HG03135 (cell line): ENCODE measurements around the gene ZDHHC12.
A peak's percentile ranks its signal among the peaks of the same experiment; 100 is the strongest.
"Not testable (repeated sequence)": the region's sequence is repeated elsewhere in the genome, so short reads cannot be mapped to it uniquely, and the experiment has no call there.

ENCODE experiments used
- ATAC-seq: cut with Tn5 transposase; IDR thresholded peaks from one replicate; pipeline ENCODE4 v1.9.1; 2021; ENCODE audit warnings: mild to moderate bottlenecking, moderate library complexity; ENCODE audit not compliant: unreplicated experiment

Gene ZDHHC12

GRCh38 chr9:128712451-128713410 is 11.2 kb downstream of the ZDHHC12 start:
- ATAC-seq, result no peak

- no peak for ATAC-seq
Measured at GRCh38 chr9:128707446-128707845, 16.5 kb downstream of the ZDHHC12 start.

GRCh38 chr9:128706671-128707381 is 17.1 kb downstream of the ZDHHC12 start:
- no peak for ATAC-seq

- ATAC-seq, result no peak
Measured at GRCh38 chr9:128706045-128706444, 17.9 kb downstream of the ZDHHC12 start.

- ATAC-seq, result no peak
Measured at GRCh38 chr9:128705051-128705965, 18.6 kb downstream of the ZDHHC12 start.

GRCh38 chr9:128704356-128704670 is 19.6 kb downstream of the ZDHHC12 start:
- ATAC-seq, result no peak

- no peak for ATAC-seq
Measured at GRCh38 chr9:128703616-128704355, 20.1 kb downstream of the ZDHHC12 start.

GRCh38 chr9:128702949-128703615 is 20.8 kb downstream of the ZDHHC12 start:
- ATAC-seq, result peak; percentile 15

- peak; percentile 72 for ATAC-seq
Measured at GRCh38 chr9:128702445-128702948, 21.4 kb downstream of the ZDHHC12 start, which contains the start of gene PKN3. TSS of gene PKN3 (plus strand) at chr9:128702503. CDS start at chr9:128702916, 413 bp downstream.

- ATAC-seq, result no peak
Measured at GRCh38 chr9:128701227-128701854, 22.6 kb downstream of the ZDHHC12 start.

- ATAC-seq, result not testable (repeated sequence)
Measured at GRCh38 chr9:128699096-128699795, 24.7 kb downstream of the ZDHHC12 start.

- no peak for ATAC-seq
Measured at GRCh38 chr9:128696923-128697707, 26.8 kb downstream of the ZDHHC12 start.

- ATAC-seq, result no peak
Measured at GRCh38 chr9:128694344-128694743, 29.6 kb downstream of the ZDHHC12 start.

- not testable (repeated sequence) for ATAC-seq
Measured at GRCh38 chr9:128693738-128694137, 30.2 kb downstream of the ZDHHC12 start.

GRCh38 chr9:128690684-128691034 is 33.3 kb downstream of the ZDHHC12 start:
- no peak for ATAC-seq

GRCh38 chr9:128689820-128690683 is 33.9 kb downstream of the ZDHHC12 start:
- peak; percentile 4 for ATAC-seq

- ATAC-seq, result peak; percentile 7
Measured at GRCh38 chr9:128689293-128689774, 34.6 kb downstream of the ZDHHC12 start.
